ENCODE results near the gene GBP4. TPM values are rescaled to one million over a fixed set of nuclear protein-coding genes. Genes with fewer than 3 reads are reported as not detected.

The GBP4 gene
- total and polyA plus RNA-seq, 12 donors: 2.9 to 46.5 (median 10.4) TPM

- H3K27ac ChIP-seq: no peak overlapping the region
- ATAC-seq (no peak), DNase-seq (no peak)
- no peaks in the 10 kb centered on the region for H3K4me1 ChIP-seq
- H3K36me3 ChIP-seq: no peaks in the 10 kb centered on the region
- H3K27me3 ChIP-seq: no peaks in the 10 kb centered on the region
- no peak for TF ChIP-seq CTCF (IDR thresholded peaks at IDR 0.05)
- no peak overlapping the region for H3K4me3 ChIP-seq
- intact Hi-C loops (cut with DNase I): no loop called here
- H3K9me3 ChIP-seq: no peaks in the 10 kb centered on the region
Measured at GRCh38 chr1:89171067-89171438, 27.7 kb downstream of the GBP4 start.

- TF ChIP-seq CTCF (IDR thresholded peaks at IDR 0.05): no peak
- no peaks in the 10 kb centered on the region for H3K4me1 ChIP-seq
- H3K4me3 ChIP-seq: no peak overlapping the region
- ATAC-seq (no peak), DNase-seq (no peak)
- intact Hi-C loops (cut with DNase I): no loop called here
- 90 to 95% methylated on average over 4 of the region's 4 CpGs for WGBS, 2 donors
- no peaks in the 10 kb centered on the region for H3K27me3 ChIP-seq
- no peaks in the 10 kb centered on the region for H3K9me3 ChIP-seq
- H3K36me3 ChIP-seq: no peaks in the 10 kb centered on the region
- H3K27ac ChIP-seq: no peak overlapping the region
Measured at GRCh38 chr1:89170170-89171066, 28.3 kb downstream of the GBP4 start.

GRCh38 chr1:89169166-89169565, 29.6 kb downstream of the GBP4 start:
- ATAC-seq: no peak
- H3K4me3 ChIP-seq: no peak overlapping the region
- H3K4me1 ChIP-seq: no peaks in the 10 kb centered on the region
- no peak overlapping the region for H3K27ac ChIP-seq
- H3K9me3 ChIP-seq: no peaks in the 10 kb centered on the region
- no peak for DNase-seq
- no peaks in the 10 kb centered on the region for H3K36me3 ChIP-seq
- WGBS, 2 donors: 62 to 69% methylated on average over 2 of the region's 2 CpGs
- no peak for TF ChIP-seq CTCF (IDR thresholded peaks at IDR 0.05)
- no peaks in the 10 kb centered on the region for H3K27me3 ChIP-seq
- intact Hi-C loops (cut with DNase I): no loop called here

GRCh38 chr1:89167590-89168230, 31.0 kb downstream of the GBP4 start:
- no peak for DNase-seq
- WGBS, 2 donors: 83 to 96% methylated on average over 2 of the region's 2 CpGs
- Histone ChIP-seq H3K27me3 (no peaks in the 10 kb centered on the region), H3K4me1 (no peaks in the 10 kb centered on the region), H3K27ac (no peak overlapping the region), H3K4me3 (no peak overlapping the region), H3K36me3 (no peaks in the 10 kb centered on the region), H3K9me3 (no peaks in the 10 kb centered on the region)
- TF ChIP-seq CTCF (IDR thresholded peaks at IDR 0.05): no peak
- no peak for ATAC-seq
- intact Hi-C loops (cut with DNase I): no loop called here
